GM21528 (cell line): Measurements from ENCODE around the gene SELENOF.
"Not testable (repeated sequence)": the region's sequence is repeated elsewhere in the genome, so short reads cannot be mapped to it uniquely, and the experiment has no call there.

ENCODE experiments used
- ATAC-seq: cut with Tn5 transposase; IDR thresholded peaks from one replicate; pipeline ENCODE4 v1.9.1; 2021; ENCODE audit warnings: mild to moderate bottlenecking, moderate library complexity; ENCODE audit not compliant: unreplicated experiment, low FRiP score

Gene SELENOF

DNA sequence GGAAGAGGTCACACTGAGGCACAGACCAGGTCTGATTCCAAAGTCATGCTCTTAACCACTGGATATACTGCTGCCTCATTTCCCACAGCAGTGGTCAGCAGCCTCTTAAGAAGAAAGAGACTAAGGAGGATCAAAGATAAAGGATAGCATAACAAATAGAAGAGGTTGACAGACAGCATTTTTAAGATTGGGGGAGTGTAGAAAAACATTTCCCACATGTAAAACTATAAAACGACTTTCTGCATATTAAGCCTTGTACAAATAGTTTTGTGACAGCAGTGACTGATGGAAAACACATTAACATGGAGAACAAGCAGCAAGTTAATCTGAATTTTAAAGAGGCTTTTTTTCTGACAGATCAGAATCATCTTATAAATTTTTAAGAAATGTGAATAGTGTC lies 92.0 kb downstream of the SELENOF start:
- ATAC-seq, result no peak

DNA sequence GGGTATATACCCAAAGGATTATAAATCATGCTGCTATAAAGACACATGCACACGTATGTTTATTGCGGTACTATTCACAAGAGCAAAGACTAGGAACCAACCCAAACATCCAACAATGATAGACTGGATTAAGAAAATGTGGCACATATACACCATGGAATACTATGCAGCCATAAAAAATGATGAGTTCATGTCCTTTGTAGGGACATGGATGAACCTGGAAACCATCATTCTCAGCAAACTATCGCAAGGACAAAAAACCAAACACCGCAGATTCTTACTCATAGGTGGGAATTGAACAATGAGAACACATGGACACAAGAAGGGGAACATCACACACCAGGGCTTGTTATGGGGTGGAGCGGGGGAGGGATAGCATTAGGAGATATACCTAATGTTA lies 94.0 kb downstream of the SELENOF start:
- not testable (repeated sequence) for ATAC-seq

DNA sequence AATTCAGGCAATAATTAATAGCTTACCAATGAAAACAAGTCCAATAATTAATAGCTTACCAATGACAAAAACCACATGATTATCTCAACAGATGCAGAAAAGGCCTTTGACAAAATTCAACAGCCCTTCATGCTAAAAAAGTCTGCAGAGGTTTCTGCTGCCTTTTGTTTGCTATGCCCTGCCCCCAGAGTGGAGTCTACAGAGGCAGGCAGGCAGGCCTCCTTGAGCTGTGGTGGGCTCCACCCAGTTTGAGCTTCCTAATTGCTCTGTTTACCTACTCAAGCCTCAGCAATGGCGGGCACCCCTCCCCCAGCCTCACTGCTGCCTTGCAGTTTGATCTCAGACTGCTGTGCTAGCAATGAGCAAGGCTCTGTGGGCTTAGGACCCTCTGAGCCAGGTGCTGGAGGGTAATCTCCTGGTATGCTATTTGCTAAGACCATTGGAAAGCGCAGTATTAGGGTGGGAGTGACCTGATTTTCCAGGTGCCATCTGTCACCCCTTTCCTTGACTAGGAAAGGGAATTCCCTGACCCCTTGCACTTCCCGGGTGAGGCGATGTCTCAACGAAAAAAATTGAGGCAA lies 96.6 kb downstream of the SELENOF start:
- ATAC-seq, result not testable (repeated sequence)

DNA sequence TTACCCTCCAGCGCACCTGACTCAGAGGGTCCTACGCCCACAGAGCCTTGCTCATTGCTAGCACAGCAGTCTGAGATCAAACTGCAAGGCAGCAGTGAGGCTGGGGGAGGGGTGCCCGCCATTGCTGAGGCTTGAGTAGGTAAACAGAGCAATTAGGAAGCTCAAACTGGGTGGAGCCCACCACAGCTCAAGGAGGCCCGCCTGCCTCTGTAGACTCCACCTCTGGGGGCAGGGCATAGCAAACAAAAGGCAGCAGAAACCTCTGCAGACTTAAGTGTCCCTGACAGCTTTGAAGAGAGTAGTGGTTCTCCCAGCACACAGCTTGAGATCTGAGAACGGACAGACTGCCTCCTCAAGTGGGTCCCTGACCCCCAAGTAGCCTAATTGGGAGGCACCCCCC lies 99.8 kb downstream of the SELENOF start:
- not testable (repeated sequence) for ATAC-seq
